Measurements from ENCODE around the gene LRRC51. TPM values are rescaled to one million over a fixed set of nuclear protein-coding genes. Genes with fewer than 3 reads are reported as not detected.

Gene LRRC51
- total and polyA plus RNA-seq, 2 of the 8 experiments (the other 6 are each of a cell fraction or from before 2014, with no cell fraction given): 7.7 to 7.9 TPM

GRCh38 chr11:72100462-72100861, 19.8 kb downstream of the LRRC51 start:
- H3K27ac ChIP-seq (ENCODE audit: low read depth, low read length): 0 out of 2 replicates have a peak overlapping the region, but pooled peaks have one; percentile 10
- H3K4me2 ChIP-seq (ENCODE audit: insufficient read depth in 1 of 2, low read depth in 2 of 2, low read length in 2 of 2): no peak overlapping the region
- H3K27me3 ChIP-seq (replicated peaks in 1 of 4; ENCODE audit: control insufficient read depth in 3 of 4, extremely low read depth in 1 of 4, insufficient read depth in 3 of 4, low read length in 3 of 4): no peaks in the 10 kb centered on the region
- FAIRE-seq: no peak
- H4K5ac ChIP-seq (ENCODE audit: insufficient read length, low read depth, low read length): no peak overlapping the region
- H3K4me1 ChIP-seq (replicated peaks in 1 of 4; ENCODE audit: control insufficient read depth in 3 of 4, insufficient read depth in 4 of 4, low read length in 3 of 4): peaks cover 3 to 14% (median 5%) of the 10 kb centered on the region in 4 experiments; a peak in 6 of 7 replicates
- H3K56ac ChIP-seq (replicated peaks; ENCODE audit: insufficient read length, low read depth, low read length): no peak overlapping the region
- DNase-seq (ENCODE audit: low read depth in 1 of 2, low spot score in 2 of 2): no peak
- H2AFZ ChIP-seq (ENCODE audit: low read length): no peak overlapping the region
- H4K91ac ChIP-seq (replicated peaks; ENCODE audit: insufficient read length, low read length): no peak overlapping the region
- H3K9me3 ChIP-seq (ENCODE audit: insufficient read depth in 2 of 2, low read depth in 1 of 2, low read length in 1 of 2): no peaks in the 10 kb centered on the region
- no peak overlapping the region for H3K4ac ChIP-seq (replicated peaks; ENCODE audit: insufficient read length, low read depth, low read length)
- WGBS, 2 experiments (ENCODE audit: extremely low coverage in 1 of 2, insufficient coverage in 1 of 2, insufficient read length in 1 of 2, insufficient replicate concordance in 2 of 2, low coverage in 1 of 2, low lambda C conversion rate in 2 of 2, missing lambda C conversion rate in 1 of 2): 91% methylated on average over 1 of the region's 1 CpG; no CpG with 5 or more reads in 1 of the 2 experiments
- H3K79me2 ChIP-seq (ENCODE audit: control insufficient read depth in 1 of 2, insufficient read depth in 2 of 2, low read length in 2 of 2): peaks cover 10 to 34% of the 10 kb centered on the region in 2 experiments
- H2BK12ac ChIP-seq (ENCODE audit: low read depth, low read length): no peak overlapping the region
- no peak overlapping the region for H2BK5ac ChIP-seq (ENCODE audit: low read depth, low read length)
- H3K18ac ChIP-seq (ENCODE audit: extremely low read depth, low read length): no peak overlapping the region
- peaks cover 2 to 16% of the 10 kb centered on the region in 2 experiments for H4K20me1 ChIP-seq (replicated peaks in 1 of 2; ENCODE audit: control insufficient read depth in 1 of 2, insufficient read depth in 2 of 2, low read length in 2 of 2)
- H3K23me2 ChIP-seq (ENCODE audit: low read depth, low read length): peaks cover 6% of the 10 kb centered on the region
- peaks cover 13% of the 10 kb centered on the region for H3K79me1 ChIP-seq (ENCODE audit: low read depth, low read length)
- H3K14ac ChIP-seq (ENCODE audit: insufficient read length): no peak overlapping the region
- TF ChIP-seq SUZ12 (IDR thresholded peaks at IDR 0.05; ENCODE audit: low read length) (no peak), RFX5 (IDR thresholded peaks at IDR 0.05; ENCODE audit: borderline replicate concordance, low read depth, low read length) (no peak), MAFK (IDR thresholded peaks at IDR 0.05; ENCODE audit: low read depth, low read length) (no peak), SP1 (IDR thresholded peaks at IDR 0.05; ENCODE audit: low read depth, low read length) (no peak), PHF8 (conservative IDR thresholded peaks at IDR 0.05; ENCODE audit: low read depth, low read length) (no peak), JUND (IDR thresholded peaks at IDR 0.05; ENCODE audit: low read length) (no peak), HDAC6 (IDR thresholded peaks at IDR 0.05; ENCODE audit: low read depth, low read length) (no peak), SIRT6 (IDR thresholded peaks at IDR 0.05; ENCODE audit: low read length) (no peak)
- ChIA-PET CTCF (ENCODE audit: partially characterized antibody) (interaction anchor here (1.0 to 14.0 kb wide), 6 partner anchors 8 to 124 kb away, joined by 3 to 423 read pairs (median 14); no protein-coding TSS in a partner anchor), POLR2A (ENCODE audit: partially characterized antibody) (interaction anchor here (0.6 to 14.4 kb wide), 12 partner anchors 7 to 571 kb away, joined by 3 to 144 read pairs (median 5); partner anchors contain the start of genes ANAPC15 and LRRC51)
- H2BK20ac ChIP-seq (ENCODE audit: low read length): no peak overlapping the region
- H2BK120ac ChIP-seq (replicated peaks; ENCODE audit: low read depth, low read length): no peak overlapping the region
- no peak overlapping the region for H3K23ac ChIP-seq (ENCODE audit: insufficient read length)
- no peak overlapping the region; the same call in 1 of the 2 replicates for H4K8ac ChIP-seq (ENCODE audit: extremely low read depth, insufficient read depth, low read length)
- H2AK5ac ChIP-seq (ENCODE audit: low read depth, low read length): no peak overlapping the region
- no peak overlapping the region for H2BK15ac ChIP-seq (ENCODE audit: low read length)
- H3K4me3 ChIP-seq (ENCODE audit: extremely low read depth in 1 of 4, insufficient read depth in 2 of 4, low read depth in 3 of 4, low read length in 4 of 4): no peak overlapping the region
- peaks cover 22 to 32% (median 29%) of the 10 kb centered on the region in 4 experiments for H3K36me3 ChIP-seq (ENCODE audit: control insufficient read depth in 2 of 4, insufficient read depth in 4 of 4, low read length in 3 of 4)
- H3K9ac ChIP-seq (replicated peaks in 1 of 4; ENCODE audit: extremely low read depth in 1 of 4, low read depth in 3 of 4, low read length in 3 of 4): peak overlapping the region in 1 of 4 experiments; percentile 22; a peak in 2 of 7 replicates
